Mammary epithelial cell (primary cell): ENCODE data around the gene TTLL8.

ENCODE experiments used
- EZH2 ChIP-seq: IDR thresholded peaks from 2 replicates; pipeline ENCODE4 v1.6.1; 2012; ENCODE audit warnings: low read length, inconsistent platforms, borderline replicate concordance
- TF ChIP-seq, protein P1 (sequence below), 2 donors: IDR thresholded peaks in 1 of 2; conservative IDR thresholded peaks in 1 of 2; 2 replicates each; pipeline ENCODE4 v1.5.1; 2011 to 2012; ENCODE audit warnings: inconsistent platforms in 2 of 2, low read length in 2 of 2, mild to moderate bottlenecking in 2 of 2, control low read depth in 1 of 2, low read depth in 1 of 2; ENCODE audit not compliant: insufficient read depth in 1 of 2; ENCODE audit errors: extremely low read depth in 1 of 2

DNA sequence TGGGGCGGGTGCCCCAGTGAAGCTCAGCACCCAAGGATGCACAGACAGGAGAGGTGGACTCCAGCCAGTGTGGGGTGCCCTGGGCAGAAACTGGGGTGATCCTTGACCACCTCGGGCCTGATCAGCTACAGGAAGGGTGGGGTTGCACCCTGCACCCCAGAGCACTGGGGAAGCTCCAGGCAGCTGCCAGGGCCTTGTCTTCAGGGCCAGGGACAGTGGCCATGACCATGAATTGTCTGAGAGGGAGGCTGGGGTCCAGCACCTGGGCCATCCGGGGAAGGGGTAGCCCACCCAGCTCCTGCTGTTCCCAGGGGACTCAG, 63.1 kb downstream of the TTLL8 start:
- TF ChIP-seq, protein P1, sequence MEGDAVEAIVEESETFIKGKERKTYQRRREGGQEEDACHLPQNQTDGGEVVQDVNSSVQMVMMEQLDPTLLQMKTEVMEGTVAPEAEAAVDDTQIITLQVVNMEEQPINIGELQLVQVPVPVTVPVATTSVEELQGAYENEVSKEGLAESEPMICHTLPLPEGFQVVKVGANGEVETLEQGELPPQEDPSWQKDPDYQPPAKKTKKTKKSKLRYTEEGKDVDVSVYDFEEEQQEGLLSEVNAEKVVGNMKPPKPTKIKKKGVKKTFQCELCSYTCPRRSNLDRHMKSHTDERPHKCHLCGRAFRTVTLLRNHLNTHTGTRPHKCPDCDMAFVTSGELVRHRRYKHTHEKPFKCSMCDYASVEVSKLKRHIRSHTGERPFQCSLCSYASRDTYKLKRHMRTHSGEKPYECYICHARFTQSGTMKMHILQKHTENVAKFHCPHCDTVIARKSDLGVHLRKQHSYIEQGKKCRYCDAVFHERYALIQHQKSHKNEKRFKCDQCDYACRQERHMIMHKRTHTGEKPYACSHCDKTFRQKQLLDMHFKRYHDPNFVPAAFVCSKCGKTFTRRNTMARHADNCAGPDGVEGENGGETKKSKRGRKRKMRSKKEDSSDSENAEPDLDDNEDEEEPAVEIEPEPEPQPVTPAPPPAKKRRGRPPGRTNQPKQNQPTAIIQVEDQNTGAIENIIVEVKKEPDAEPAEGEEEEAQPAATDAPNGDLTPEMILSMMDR (conservative IDR thresholded peaks at IDR 0.05 in 1 of 2, IDR thresholded peaks at IDR 0.05 in 1 of 2; ENCODE audit: extremely low read depth in 1 of 2, insufficient read depth in 1 of 2, low read depth in 1 of 2, low read length in 2 of 2), result no peak
- TF ChIP-seq EZH2, result no peak
